Measurements from ENCODE around the gene MYO1D. TPM values are rescaled to one million over a fixed set of nuclear protein-coding genes. Genes with fewer than 3 reads are reported as not detected.

The MYO1D gene
- total RNA-seq, 4 donors from 2014 or later: 70.5 to 92.3 (median 72.7) TPM

GRCh38 chr17:32520737-32521404 lies 356.1 kb downstream of the MYO1D start:
- no peak overlapping the region for H3K27ac ChIP-seq
- no peaks in the 10 kb centered on the region for H3K9me3 ChIP-seq
- 95% methylated on average over 9 of the region's 9 CpGs for WGBS
- peaks cover 22% of the 10 kb centered on the region for H3K4me1 ChIP-seq
- no peak overlapping the region for H3K4me3 ChIP-seq
- TF ChIP-seq CTCF (IDR thresholded peaks at IDR 0.05): no peak
- no peak for TF ChIP-seq EP300 (IDR thresholded peaks at IDR 0.05)
- TF ChIP-seq POLR2A (IDR thresholded peaks at IDR 0.05): no peak
- TF ChIP-seq POLR2AphosphoS5 (IDR thresholded peaks at IDR 0.05): no peak
- H3K27me3 ChIP-seq: no peaks in the 10 kb centered on the region
- peak in 1 of 2 donors; percentile 15 for DNase-seq (ENCODE audit: low spot score in 2 of 2)
- no peaks in the 10 kb centered on the region for H3K36me3 ChIP-seq

- Histone ChIP-seq H3K27me3 (no peaks in the 10 kb centered on the region), H3K27ac (no peak overlapping the region), H3K4me3 (peak overlapping the region; percentile 60), H3K36me3 (no peaks in the 10 kb centered on the region), H3K9me3 (no peaks in the 10 kb centered on the region), H3K4me1 (peaks cover 22% of the 10 kb centered on the region)
- TF ChIP-seq CTCF (IDR thresholded peaks at IDR 0.05) (no peak), EP300 (IDR thresholded peaks at IDR 0.05) (no peak), POLR2AphosphoS5 (IDR thresholded peaks at IDR 0.05) (no peak), POLR2A (IDR thresholded peaks at IDR 0.05) (no peak)
- DNase-seq (ENCODE audit: low spot score in 2 of 2): peak in 1 of 2 donors; percentile 75
- 56% methylated on average over 17 of the region's 17 CpGs for whole genome bisulfite sequencing
Measured at GRCh38 chr17:32520104-32520701, 356.7 kb downstream of the MYO1D start.

- H3K9me3 ChIP-seq: no peaks in the 10 kb centered on the region
- no peaks in the 10 kb centered on the region for H3K27me3 ChIP-seq
- peaks cover 22% of the 10 kb centered on the region for H3K4me1 ChIP-seq
- WGBS: under 1% methylated on average over 47 of the region's 61 CpGs
- DNase-seq (ENCODE audit: low spot score in 2 of 2): peak in 1 of 2 donors; percentile 67
- H3K36me3 ChIP-seq: no peaks in the 10 kb centered on the region
- TF ChIP-seq POLR2A (IDR thresholded peaks at IDR 0.05) (no peak), CTCF (IDR thresholded peaks at IDR 0.05) (no peak), POLR2AphosphoS5 (IDR thresholded peaks at IDR 0.05) (no peak), EP300 (IDR thresholded peaks at IDR 0.05) (no peak)
- H3K27ac ChIP-seq: no peak overlapping the region
- H3K4me3 ChIP-seq: peak overlapping the region; percentile 60
Measured at GRCh38 chr17:32519228-32520103, 357.5 kb downstream of the MYO1D start.

- no peak for DNase-seq (ENCODE audit: low spot score in 2 of 2)
- TF ChIP-seq POLR2A (IDR thresholded peaks at IDR 0.05) (no peak), EP300 (IDR thresholded peaks at IDR 0.05) (no peak), CTCF (IDR thresholded peaks at IDR 0.05) (no peak), POLR2AphosphoS5 (IDR thresholded peaks at IDR 0.05) (no peak)
- H3K4me3 ChIP-seq: peak overlapping the region; percentile 60
Measured at GRCh38 chr17:32518646-32519227, 358.2 kb downstream of the MYO1D start.

More at GRCh38 chr17:32518646-32519227, 358.2 kb downstream of the MYO1D start:
- Histone ChIP-seq H3K36me3 (no peaks in the 10 kb centered on the region), H3K27me3 (no peaks in the 10 kb centered on the region), H3K4me1 (peaks cover 22% of the 10 kb centered on the region), H3K27ac (no peak overlapping the region), H3K9me3 (no peaks in the 10 kb centered on the region)
- WGBS: 53% methylated on average over 17 of the region's 31 CpGs

Measured in suprapubic skin (tissue), 4 donors.